Cardiac atrium fibroblast (primary cell): ENCODE data around the gene ARL14. TPM values are rescaled to one million over a fixed set of nuclear protein-coding genes. Genes with fewer than 3 reads are reported as not detected.

Source experiments
- total RNA-seq: library from RNA; depleted of rRNA; stranded (reverse); fragments of >200 nt; gene quantifications from 2 replicates; pipeline ENCODE4 v1.2.3, GENCODE V29; 2015

The ARL14 gene
- not detected in 2 replicates for total RNA-seq

GRCh38 chr3:160676547-160677303, at the start of gene ARL14:
TSS of gene ARL14 (plus strand) at chr3:160677160. CDS start at chr3:160677347, 187 bp downstream.

Other genes starting within 250 kb of the ARL14 start
- gene TRIM59, start 227.4 kb upstream of the ARL14 start, total RNA-seq: 6.7 and 8.7 TPM in 2 replicates
- 15.3 and 20.3 TPM in 2 replicates for gene KPNA4, start 111.6 kb upstream of the ARL14 start, total RNA-seq
- gene PPM1L, start 79.1 kb downstream of the ARL14 start, total RNA-seq: 0.72 and 2.8 TPM in 2 replicates